IPS-20b (cell line): ENCODE results near the gene KRTAP5-11.

Experiments used
- H3K27ac ChIP-seq: one replicate; pipeline ENCODE4 v1.5.1; 2013; ENCODE audit warnings: low read length
- H3K27me3 ChIP-seq: 2 replicates; pipeline ENCODE4 v1.6.1; 2013; ENCODE audit warnings: mild to moderate bottlenecking, low read length, inconsistent platforms; ENCODE audit not compliant: insufficient read depth
- H3K36me3 ChIP-seq: 2 replicates; pipeline ENCODE4 v1.6.1; 2013; ENCODE audit warnings: low read depth, mild to moderate bottlenecking, inconsistent platforms, low read length, moderate library complexity; ENCODE audit not compliant: insufficient read depth
- H3K4me1 ChIP-seq: 2 replicates; pipeline ENCODE4 v1.6.1; 2013; ENCODE audit warnings: mild to moderate bottlenecking, control low read depth, inconsistent platforms, low read length, moderate library complexity; ENCODE audit not compliant: insufficient read depth
- H3K4me3 ChIP-seq: 2 replicates; pipeline ENCODE4 v1.5.1; 2013; ENCODE audit warnings: mild to moderate bottlenecking, low read length, inconsistent platforms
- H3K9ac ChIP-seq: 2 replicates; pipeline ENCODE4 v1.6.1; 2013; ENCODE audit warnings: low read depth, mild to moderate bottlenecking, inconsistent platforms, low read length, moderate library complexity
- H3K9me3 ChIP-seq: 2 replicates; pipeline ENCODE4 v1.6.1; 2013; ENCODE audit warnings: mild to moderate bottlenecking, low read depth, low read length, inconsistent platforms; ENCODE audit not compliant: insufficient read depth

KRTAP5-11 gene

GRCh38 chr11:71566081-71566620, 16.5 kb downstream of the KRTAP5-11 start:
- peaks cover 3% of the 10 kb centered on the region; the same call in 1 of the 2 replicates for H3K4me1 ChIP-seq
- no peak overlapping the region for H3K4me3 ChIP-seq
- H3K27ac ChIP-seq: no peak overlapping the region
- no peaks in the 10 kb centered on the region for H3K36me3 ChIP-seq
- no peaks in the 10 kb centered on the region for H3K9me3 ChIP-seq
- no peak overlapping the region for H3K9ac ChIP-seq
- peaks cover 6% of the 10 kb centered on the region; the same call in 1 of the 2 replicates for H3K27me3 ChIP-seq

GRCh38 chr11:71565263-71565662, 17.4 kb downstream of the KRTAP5-11 start, which contains the start of gene KRTAP5-10:
Gene KRTAP5-10 (plus strand): TSS chr11:71565563. CDS start chr11:71565588, 25 bp downstream.
- Histone ChIP-seq H3K27me3 (peaks cover 6% of the 10 kb centered on the region; the same call in 1 of the 2 replicates), H3K36me3 (no peaks in the 10 kb centered on the region), H3K4me3 (no peak within 1 kb of the TSS), H3K27ac (no peak within 1 kb of the TSS), H3K4me1 (peaks cover 3% of the 10 kb centered on the region; the same call in 1 of the 2 replicates), H3K9ac (no peak within 1 kb of the TSS), H3K9me3 (no peaks in the 10 kb centered on the region)

- no peak overlapping the region for H3K9ac ChIP-seq
- H3K36me3 ChIP-seq: no peaks in the 10 kb centered on the region
- H3K4me1 ChIP-seq: peaks cover 3% of the 10 kb centered on the region; the same call in 1 of the 2 replicates
- no peak overlapping the region for H3K27ac ChIP-seq
- H3K4me3 ChIP-seq: no peak overlapping the region
- no peaks in the 10 kb centered on the region for H3K9me3 ChIP-seq
- H3K27me3 ChIP-seq: peaks cover 6% of the 10 kb centered on the region; the same call in 1 of the 2 replicates
Measured at GRCh38 chr11:71564430-71564829, 18.2 kb downstream of the KRTAP5-11 start.

GRCh38 chr11:71563406-71563805, 19.3 kb downstream of the KRTAP5-11 start:
- H3K36me3 ChIP-seq: no peaks in the 10 kb centered on the region
- no peak overlapping the region for H3K4me3 ChIP-seq
- H3K27ac ChIP-seq: no peak overlapping the region
- no peaks in the 10 kb centered on the region for H3K9me3 ChIP-seq
- H3K9ac ChIP-seq: no peak overlapping the region
- H3K4me1 ChIP-seq: peaks cover 3% of the 10 kb centered on the region; the same call in 1 of the 2 replicates
- H3K27me3 ChIP-seq: peaks cover 4% of the 10 kb centered on the region; the same call in 1 of the 2 replicates

DNA sequence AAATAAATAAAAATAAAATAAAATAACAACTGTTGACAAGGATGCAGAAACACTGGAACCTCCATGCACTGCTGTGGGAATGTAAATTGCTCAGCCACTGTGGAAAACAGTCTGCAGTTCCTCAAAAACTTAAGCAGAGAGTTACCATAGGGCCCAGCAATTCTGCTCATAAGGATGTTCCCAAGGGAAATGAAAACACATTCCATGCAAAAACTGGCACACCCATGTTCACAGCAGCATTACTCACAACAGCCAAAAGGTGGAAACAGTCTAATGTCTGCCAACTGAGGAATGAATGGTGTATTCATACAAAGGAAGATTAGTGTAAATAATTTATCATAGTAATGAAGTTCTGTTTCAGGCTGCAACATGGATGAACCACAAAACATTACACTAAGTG, 20.6 kb downstream of the KRTAP5-11 start:
- H3K9me3 ChIP-seq: no peaks in the 10 kb centered on the region
- no peaks in the 10 kb centered on the region for H3K36me3 ChIP-seq
- H3K4me3 ChIP-seq: no peak overlapping the region
- H3K27me3 ChIP-seq: no peaks in the 10 kb centered on the region
- no peak overlapping the region for H3K9ac ChIP-seq
- H3K27ac ChIP-seq: no peak overlapping the region
- peaks cover 3% of the 10 kb centered on the region; the same call in 1 of the 2 replicates for H3K4me1 ChIP-seq

DNA sequence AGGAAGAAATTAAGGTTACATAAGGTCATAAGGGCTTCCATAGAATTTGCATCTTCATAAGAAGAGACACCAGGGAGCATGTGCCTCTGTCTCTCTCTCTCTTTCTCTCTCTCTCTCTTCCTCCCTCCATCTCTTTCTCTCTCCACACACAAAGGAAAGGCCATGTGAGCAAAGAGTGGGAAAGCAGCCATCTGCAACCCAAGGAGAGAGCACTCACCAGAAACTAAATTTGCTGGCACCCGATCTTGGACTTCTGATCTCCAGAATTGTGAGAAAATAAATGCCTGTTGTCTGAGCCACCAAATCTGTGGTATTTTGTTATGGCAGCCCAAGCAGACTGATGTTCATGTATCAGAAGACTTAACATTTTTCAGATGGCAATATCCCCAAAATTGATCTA, 23.7 kb downstream of the KRTAP5-11 start:
- Histone ChIP-seq H3K27me3 (no peaks in the 10 kb centered on the region), H3K9ac (no peak overlapping the region), H3K4me3 (no peak overlapping the region), H3K9me3 (no peaks in the 10 kb centered on the region), H3K4me1 (peaks cover 2% of the 10 kb centered on the region; the same call in 1 of the 2 replicates), H3K27ac (no peak overlapping the region), H3K36me3 (no peaks in the 10 kb centered on the region)

DNA sequence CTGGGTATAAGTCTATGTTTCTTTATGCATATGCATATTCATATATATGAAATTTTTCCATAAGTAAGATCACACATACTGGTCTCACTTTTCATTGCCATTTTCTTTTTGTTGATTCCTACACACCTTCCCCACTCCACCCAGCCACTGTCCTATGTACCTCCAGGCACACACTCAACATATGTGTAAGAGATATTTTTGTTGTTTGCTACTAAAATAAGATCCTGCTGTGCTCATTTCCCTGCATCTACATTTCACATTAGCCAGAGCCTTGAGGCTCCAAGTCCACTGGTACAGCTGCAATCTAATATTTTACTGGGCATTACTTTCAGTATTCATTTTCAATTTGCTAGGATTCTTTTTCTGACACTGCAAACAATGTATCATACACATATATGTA, 25.4 kb downstream of the KRTAP5-11 start:
- Histone ChIP-seq H3K4me3 (no peak overlapping the region), H3K36me3 (no peaks in the 10 kb centered on the region), H3K4me1 (no peaks in the 10 kb centered on the region), H3K9ac (no peak overlapping the region), H3K27me3 (no peaks in the 10 kb centered on the region), H3K27ac (no peak overlapping the region), H3K9me3 (no peaks in the 10 kb centered on the region)

DNA sequence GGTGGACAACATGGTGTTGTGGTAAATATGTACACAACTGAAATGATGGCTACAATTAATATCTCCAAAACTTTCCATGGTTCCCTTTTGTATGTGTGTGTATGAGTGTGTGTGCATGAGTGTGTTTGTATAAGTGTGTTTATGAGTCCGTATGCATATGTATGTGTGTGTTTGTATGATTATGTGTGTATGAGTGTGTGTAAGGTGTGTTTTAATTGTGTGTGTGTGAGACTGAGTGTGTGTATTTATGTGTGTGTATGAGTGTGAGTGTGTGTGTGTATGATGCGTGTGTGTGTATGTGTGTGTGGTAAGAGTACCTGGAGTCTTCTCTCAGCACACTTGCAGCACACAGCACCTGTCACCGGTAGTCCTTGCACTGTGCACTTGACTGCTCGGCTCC, 26.7 kb downstream of the KRTAP5-11 start:
- no peaks in the 10 kb centered on the region for H3K27me3 ChIP-seq
- H3K9me3 ChIP-seq: no peaks in the 10 kb centered on the region
- no peak overlapping the region for H3K9ac ChIP-seq
- no peaks in the 10 kb centered on the region for H3K4me1 ChIP-seq
- H3K4me3 ChIP-seq: no peak overlapping the region
- H3K36me3 ChIP-seq: no peaks in the 10 kb centered on the region
- no peak overlapping the region for H3K27ac ChIP-seq

- no peak overlapping the region for H3K4me3 ChIP-seq
- H3K9me3 ChIP-seq: no peaks in the 10 kb centered on the region
- no peaks in the 10 kb centered on the region; the same call in 1 of the 2 replicates for H3K4me1 ChIP-seq
- no peak overlapping the region for H3K27ac ChIP-seq
- H3K27me3 ChIP-seq: no peaks in the 10 kb centered on the region
- no peaks in the 10 kb centered on the region for H3K36me3 ChIP-seq
- H3K9ac ChIP-seq: no peak overlapping the region
Measured at GRCh38 chr11:71555508-71555907, 27.2 kb downstream of the KRTAP5-11 start.

GRCh38 chr11:71554996-71555395, 27.7 kb downstream of the KRTAP5-11 start:
- Histone ChIP-seq H3K9me3 (no peaks in the 10 kb centered on the region), H3K27ac (no peak overlapping the region), H3K27me3 (no peaks in the 10 kb centered on the region), H3K4me3 (no peak overlapping the region), H3K36me3 (no peaks in the 10 kb centered on the region), H3K9ac (no peak overlapping the region), H3K4me1 (no peaks in the 10 kb centered on the region; the same call in 1 of the 2 replicates)

- no peak overlapping the region for H3K27ac ChIP-seq
- no peaks in the 10 kb centered on the region; the same call in 1 of the 2 replicates for H3K4me1 ChIP-seq
Measured at GRCh38 chr11:71551711-71552110, 31.0 kb downstream of the KRTAP5-11 start.

DNA sequence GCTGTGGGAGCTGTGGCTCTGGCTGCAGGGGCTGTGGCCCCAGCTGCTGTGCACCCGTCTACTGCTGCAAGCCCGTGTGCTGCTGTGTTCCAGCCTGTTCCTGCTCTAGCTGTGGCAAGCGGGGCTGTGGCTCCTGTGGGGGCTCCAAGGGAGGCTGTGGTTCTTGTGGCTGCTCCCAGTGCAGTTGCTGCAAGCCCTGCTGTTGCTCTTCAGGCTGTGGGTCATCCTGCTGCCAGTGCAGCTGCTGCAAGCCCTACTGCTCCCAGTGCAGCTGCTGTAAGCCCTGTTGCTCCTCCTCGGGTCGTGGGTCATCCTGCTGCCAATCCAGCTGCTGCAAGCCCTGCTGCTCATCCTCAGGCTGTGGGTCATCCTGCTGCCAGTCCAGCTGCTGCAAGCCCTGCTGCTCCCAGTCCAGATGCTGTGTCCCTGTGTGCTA, 33.9 kb downstream of the KRTAP5-11 start:
- H3K36me3 ChIP-seq: no peaks in the 10 kb centered on the region
- peaks cover 7% of the 10 kb centered on the region; the same call in 1 of the 2 replicates for H3K4me1 ChIP-seq
- H3K27me3 ChIP-seq: no peaks in the 10 kb centered on the region
- no peak overlapping the region for H3K4me3 ChIP-seq
- no peaks in the 10 kb centered on the region for H3K9me3 ChIP-seq
- H3K9ac ChIP-seq: no peak overlapping the region
- H3K27ac ChIP-seq: no peak overlapping the region

More at GRCh38 chr11:71551711-71552110, 31.0 kb downstream of the KRTAP5-11 start:
- Histone ChIP-seq H3K9ac (no peak overlapping the region), H3K4me3 (no peak overlapping the region), H3K36me3 (no peaks in the 10 kb centered on the region), H3K27me3 (no peaks in the 10 kb centered on the region), H3K9me3 (no peaks in the 10 kb centered on the region)
